ENCODE results near the gene PTTG2.

GRCh38 chr4:37983951-37984350 is 23.8 kb downstream of the PTTG2 start:
- TF ChIP-seq EP300 (IDR thresholded peaks at IDR 0.05) (no peak), CTCF (IDR thresholded peaks at IDR 0.05) (no peak), POLR2AphosphoS5 (IDR thresholded peaks at IDR 0.05) (no peak)

All from upper lobe of left lung (tissue), 4 donors.